ENCODE data around the gene NPIPB4.
A peak's percentile ranks its signal among the peaks of the same experiment; 100 is the strongest.
"Not testable (repeated sequence)": the region's sequence is repeated elsewhere in the genome, so short reads cannot be mapped to it uniquely, and the experiment has no call there.

The NPIPB4 gene

DNA sequence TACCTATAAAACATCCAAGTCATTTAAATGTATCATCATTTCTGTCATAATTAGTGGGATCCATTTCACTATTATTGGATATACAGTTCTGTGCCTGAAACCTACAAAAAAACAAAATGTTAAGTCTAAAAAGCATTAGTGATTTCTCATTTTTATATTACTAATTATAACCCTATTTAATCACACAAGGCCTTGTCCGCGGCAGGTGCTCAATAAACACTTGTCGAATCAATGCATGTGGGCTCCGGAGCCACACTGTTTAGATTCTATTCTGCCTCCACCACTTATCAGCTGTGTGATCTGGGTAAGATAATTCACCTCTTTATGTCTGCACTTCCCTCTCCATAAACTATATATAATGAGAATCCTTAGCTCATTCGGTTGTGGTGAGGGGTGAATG is at the start of gene NPIPB4:
Gene NPIPB4 (minus strand): TSS at position 101 of the 400 bp plus-strand sequence. CDS start 378 bp downstream, outside the sequence.
- DNase-seq: not testable (repeated sequence)

GRCh38 chr16:21898998-21899397 is 41.4 kb upstream of the NPIPB4 start:
- DNase-seq: not testable (repeated sequence)

- not testable (repeated sequence) for DNase-seq
Measured at GRCh38 chr16:21881988-21882387, 24.4 kb upstream of the NPIPB4 start.

DNA sequence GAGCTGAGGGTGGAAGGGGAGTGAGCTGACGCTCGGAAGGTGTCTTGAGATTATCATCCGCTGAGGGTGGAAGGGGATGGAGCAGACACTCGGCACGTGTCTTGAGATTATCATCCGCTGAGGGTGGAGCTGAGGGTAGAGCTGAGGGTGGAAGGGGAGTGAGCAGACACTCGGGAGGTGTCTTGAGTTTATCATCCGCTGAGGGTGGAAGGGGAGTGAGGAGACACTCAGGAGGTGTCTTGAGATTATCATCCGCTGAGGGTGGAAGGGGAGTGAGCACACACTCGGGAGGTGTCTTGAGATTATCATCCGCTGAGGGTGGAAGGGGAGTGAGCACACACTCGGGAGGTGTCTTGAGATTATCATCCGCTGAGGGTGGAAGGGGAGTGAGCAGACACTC is 20.4 kb downstream of the NPIPB4 start:
- not testable (repeated sequence) for DNase-seq

GRCh38 chr16:21836334-21836733 is 21.2 kb downstream of the NPIPB4 start:
- DNase-seq: not testable (repeated sequence)

DNA sequence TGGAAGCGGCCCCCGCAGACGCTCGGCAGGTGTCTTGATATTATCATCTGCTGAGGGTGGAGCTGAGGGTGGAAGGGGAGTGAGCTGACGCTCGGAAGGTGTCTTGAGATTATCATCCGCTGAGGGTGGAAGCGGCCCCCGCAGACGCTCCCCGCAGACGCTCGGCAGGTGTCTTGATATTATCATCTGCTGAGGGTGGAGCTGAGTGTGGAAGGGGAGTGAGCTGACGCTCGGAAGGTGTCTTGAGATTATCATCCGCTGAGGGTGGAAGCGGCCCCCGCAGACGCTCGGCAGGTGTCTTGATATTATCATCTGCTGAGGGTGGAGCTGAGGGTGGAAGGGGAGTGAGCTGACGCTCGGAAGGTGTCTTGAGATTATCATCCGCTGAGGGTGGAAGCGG is 21.8 kb downstream of the NPIPB4 start:
- DNase-seq: not testable (repeated sequence)

- not testable (repeated sequence) for DNase-seq
Measured at GRCh38 chr16:21834211-21834610, 23.3 kb downstream of the NPIPB4 start.

DNA sequence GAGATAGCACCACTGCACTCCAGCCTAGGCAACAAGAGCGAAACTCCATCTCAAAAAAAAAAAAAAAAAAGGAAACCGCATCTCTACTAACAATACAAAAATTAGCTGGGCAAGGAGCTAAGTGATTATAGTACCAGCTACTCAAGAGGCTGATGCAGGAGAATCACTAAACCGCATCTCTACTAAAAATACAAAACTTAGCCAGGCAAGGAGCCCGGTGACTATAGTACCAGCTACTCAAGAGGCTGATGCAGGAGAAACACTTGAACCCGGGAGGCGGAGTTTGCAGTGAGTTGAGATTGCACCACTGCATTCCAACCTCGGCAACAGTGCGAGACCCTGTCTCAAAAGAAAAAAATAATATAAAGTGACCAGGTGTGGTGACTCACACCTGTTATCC is 27.6 kb downstream of the NPIPB4 start:
- DNase-seq: not testable (repeated sequence)

DNA sequence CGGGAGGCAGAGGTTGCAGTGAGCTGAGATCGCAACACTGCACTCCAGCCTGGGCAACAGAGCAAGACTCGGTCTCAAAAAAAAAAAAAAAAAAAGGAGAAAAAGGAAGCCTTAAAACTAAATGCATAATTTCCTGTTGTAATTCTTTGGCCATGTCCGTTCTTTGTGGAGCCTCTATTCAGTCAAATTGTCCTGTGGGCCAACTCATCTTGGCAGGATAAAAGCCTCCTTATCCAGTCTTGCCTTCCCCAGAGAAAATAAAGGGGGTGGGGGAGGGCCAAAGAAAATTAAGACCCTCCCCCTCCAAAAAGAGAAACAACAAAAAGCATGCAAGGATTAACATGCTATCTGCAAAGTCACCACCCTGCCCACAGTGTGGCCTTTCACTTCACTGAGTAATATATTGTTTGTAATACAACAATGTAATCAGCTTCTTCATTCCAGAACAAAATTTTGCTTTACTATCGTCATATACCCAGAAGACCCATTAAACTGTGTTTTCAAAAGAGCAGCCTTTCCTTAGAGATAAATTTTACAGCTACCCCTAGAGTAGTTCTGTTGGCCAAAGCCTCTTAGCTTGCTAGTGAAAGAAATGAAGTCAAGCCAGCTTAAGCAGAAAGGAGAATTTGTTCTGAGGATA is 31.4 kb downstream of the NPIPB4 start:
- DNase-seq: not testable (repeated sequence)

- DNase-seq: not testable (repeated sequence)
Measured at GRCh38 chr16:21825526-21825925, 32.0 kb downstream of the NPIPB4 start.

DNA sequence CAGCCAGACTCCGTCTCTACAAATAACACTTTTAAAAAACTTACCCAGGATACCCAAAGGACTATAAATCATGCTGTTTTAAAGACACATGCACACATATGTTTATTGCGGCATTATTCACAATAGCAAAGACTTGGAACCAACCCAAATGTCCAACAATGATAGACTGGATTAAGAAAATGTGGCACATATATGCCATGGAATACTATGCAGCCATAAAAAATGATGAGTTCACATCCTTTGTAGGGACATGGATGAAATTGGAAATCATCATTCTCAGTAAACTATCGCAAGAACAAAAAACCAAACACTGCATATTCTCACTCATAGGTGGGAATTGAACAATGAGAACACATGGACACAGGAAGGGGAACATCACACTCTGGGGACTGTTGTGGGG is 34.3 kb downstream of the NPIPB4 start:
- DNase-seq: not testable (repeated sequence)

DNA sequence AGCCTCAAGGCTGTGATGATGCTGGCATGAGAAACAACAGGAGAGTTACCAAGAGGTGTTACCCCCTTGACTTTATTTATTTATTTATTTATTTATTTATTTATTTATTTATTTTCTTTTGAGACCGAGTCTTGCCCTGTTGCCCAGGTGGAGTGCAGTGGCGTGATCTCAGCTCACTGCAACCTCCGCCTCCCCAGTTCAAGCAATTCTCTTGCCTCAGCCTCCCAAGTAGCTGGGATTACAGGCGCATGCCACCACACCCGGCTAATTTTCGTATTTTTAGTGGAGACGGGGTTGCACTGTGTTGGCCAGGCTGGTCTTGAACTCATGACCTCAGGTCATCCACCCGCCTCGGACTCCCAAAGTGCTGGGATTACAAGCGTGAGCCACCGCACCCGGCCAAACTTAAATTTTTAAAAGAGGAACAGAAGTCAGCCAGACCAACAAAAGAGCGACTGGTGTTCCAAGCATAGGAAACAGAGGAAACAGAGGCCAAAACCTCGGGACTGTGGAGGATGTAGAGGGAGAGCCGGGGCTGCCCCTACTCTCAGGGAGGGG is 36.6 kb downstream of the NPIPB4 start:
- not testable (repeated sequence) for DNase-seq

GRCh38 chr16:21820028-21820907 is 37.3 kb downstream of the NPIPB4 start:
- peak; percentile 69 for DNase-seq

DNA sequence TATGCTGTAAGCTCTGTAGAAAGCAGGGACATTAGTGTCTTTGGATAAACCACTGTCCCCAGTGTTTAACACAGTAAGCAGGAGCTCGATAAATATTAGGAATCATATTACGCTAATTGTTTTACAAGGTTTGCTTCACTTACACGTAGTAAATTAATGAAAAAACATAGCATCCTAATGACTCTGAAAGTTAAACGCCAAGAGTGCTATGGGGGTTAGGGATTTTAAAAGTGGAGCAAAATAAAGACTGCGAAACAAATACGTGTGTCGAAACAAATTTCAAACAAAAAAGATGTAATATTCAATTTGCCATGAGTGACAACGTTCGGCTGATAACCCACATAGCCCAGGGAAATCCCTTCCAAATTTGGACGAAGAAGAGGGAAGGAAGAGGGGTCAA is 37.9 kb downstream of the NPIPB4 start:
- DNase-seq: not testable (repeated sequence)

- not testable (repeated sequence) for DNase-seq
Measured at GRCh38 chr16:21817012-21817411, 40.5 kb downstream of the NPIPB4 start.

DNA sequence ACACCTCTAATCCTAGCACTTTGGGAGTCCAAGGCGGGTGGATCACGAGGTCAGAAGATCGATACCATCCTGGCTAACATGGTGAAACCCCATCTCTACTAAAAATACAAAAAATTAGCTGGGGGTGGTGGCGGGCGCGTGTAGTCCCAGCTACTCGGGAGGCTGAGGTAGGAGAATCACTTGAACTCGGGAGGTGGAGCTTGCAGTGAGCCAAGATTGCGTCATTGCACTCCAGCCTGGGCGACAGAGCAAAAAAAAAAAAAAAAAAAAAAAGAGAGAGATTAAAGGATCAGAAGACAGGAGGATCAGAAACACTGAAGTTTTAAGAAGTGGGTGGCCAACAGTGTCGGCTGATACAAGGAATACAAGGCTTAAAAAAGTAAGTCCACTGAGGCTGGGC is 41.9 kb downstream of the NPIPB4 start:
- DNase-seq: not testable (repeated sequence)

GRCh38 chr16:21802375-21802663 is 55.2 kb downstream of the NPIPB4 start:
- not testable (repeated sequence) for DNase-seq

DNA sequence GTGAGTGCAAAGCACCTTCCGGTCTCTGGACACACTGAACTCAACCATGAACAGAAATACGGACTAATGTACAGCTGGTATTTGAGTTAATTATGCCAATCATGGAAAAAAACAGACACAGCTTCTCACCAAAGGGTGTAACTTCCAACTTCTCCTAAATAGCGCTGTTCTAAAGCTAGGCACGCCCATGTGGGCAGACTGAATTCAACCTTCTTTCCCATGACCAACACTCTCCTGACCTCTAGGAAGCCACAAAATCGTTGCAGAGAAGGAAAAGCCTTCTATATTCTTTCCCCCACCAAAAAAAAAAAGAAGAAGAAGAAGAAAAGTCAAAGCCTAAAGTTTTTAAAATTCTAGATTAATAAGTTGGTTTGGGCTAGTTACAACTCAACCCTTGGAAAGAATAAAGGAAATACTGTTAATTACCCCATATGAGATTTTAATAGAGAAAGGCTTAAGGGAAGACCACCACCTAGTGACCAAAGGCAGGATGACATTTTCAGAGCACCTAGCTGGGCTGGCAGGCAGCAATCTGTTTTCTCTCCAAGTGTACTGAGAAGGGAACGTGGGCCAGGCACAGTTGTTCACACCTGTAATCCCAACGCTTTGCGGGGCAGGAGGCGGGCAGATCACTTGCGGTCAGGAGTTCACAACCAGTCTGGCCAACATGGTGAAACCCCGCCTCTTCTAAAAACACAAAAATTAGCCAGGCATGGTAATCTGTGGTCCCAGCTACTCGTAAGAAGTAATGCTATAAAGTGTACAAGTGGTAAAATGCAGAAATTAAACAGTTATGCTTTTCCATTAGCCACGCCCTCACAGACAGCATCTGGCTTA is 55.8 kb downstream of the NPIPB4 start:
- DNase-seq: not testable (repeated sequence)

- DNase-seq: not testable (repeated sequence)
Measured at GRCh38 chr16:21798601-21799000, 59.0 kb downstream of the NPIPB4 start.

DNA sequence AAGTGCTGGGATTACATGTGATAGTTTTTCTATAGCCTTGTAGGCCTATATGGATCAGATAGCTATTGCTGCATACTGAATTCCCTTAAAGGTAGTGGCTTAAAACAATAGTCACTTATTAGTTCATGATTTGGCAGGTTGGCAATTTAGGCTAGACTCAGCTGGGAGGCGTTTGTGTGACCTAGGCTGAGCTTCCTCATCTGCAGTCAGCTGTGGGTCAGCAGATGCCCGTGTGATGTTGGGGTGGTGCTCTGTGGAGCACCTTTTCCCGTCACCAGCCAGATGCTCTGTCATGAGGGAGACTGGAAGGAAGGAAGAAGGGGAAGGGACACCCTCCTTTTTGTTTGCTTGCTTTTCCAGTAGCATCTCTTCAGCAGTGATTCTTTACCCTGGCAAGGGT is 64.2 kb downstream of the NPIPB4 start:
- not testable (repeated sequence) for DNase-seq

DNA sequence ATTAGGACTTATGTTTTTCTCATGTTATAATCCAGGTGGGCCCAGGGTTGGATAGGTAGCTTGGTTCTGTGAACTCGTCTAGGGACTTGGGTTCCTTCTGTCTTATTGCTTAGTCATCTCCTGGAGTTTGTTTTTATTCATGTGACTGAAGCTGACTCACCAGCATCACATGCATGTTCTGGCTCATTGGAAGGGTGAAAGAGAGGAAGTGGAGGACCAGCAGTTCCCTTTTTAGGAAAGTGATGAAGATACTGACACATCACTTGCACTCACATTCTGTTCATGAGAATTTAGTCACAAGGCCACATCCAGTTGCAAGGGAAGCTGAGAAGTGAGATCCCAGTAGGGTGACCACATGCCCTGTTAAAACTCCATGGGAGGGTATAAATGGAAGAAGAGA is 67.0 kb downstream of the NPIPB4 start:
- DNase-seq: not testable (repeated sequence)

All from DMS153 (cell line).